ENCODE measurements around the gene ZFHX3. TPM values are rescaled to one million over a fixed set of nuclear protein-coding genes. Genes with fewer than 3 reads are reported as not detected.
A peak's percentile ranks its signal among the peaks of the same experiment; 100 is the strongest.

The ZFHX3 gene
- polyA plus RNA-seq, 1 donor from 2014 or later: 26.4 TPM

GRCh38 chr16:73049091-73049490 is 1.2 kb upstream of the ZFHX3 start:
- Histone ChIP-seq H4K20me1 (ENCODE audit: insufficient read depth) (no peaks in the 10 kb centered on the region), H3K9me2 (ENCODE audit: insufficient read depth, low read length) (no peaks in the 10 kb centered on the region), H3K4me3 (ENCODE audit: low read length) (peak overlapping the region; percentile 75), H3K27me3 (ENCODE audit: insufficient read depth, low read depth, low read length) (no peaks in the 10 kb centered on the region), H3K27ac (ENCODE audit: low read length) (peak overlapping the region; percentile 99), H3K9me3 (ENCODE audit: low read length) (no peaks in the 10 kb centered on the region), H3K79me2 (replicated peaks; ENCODE audit: insufficient read depth, low read length) (peaks cover 97% of the 10 kb centered on the region), H3K36me3 (ENCODE audit: insufficient read depth, low read length) (no peaks in the 10 kb centered on the region), H3K9ac (ENCODE audit: low read length) (peak overlapping the region; percentile 98), H2AFZ (ENCODE audit: low read depth, low read length) (no peak overlapping the region), H3F3A (ENCODE audit: insufficient read depth, low read length, poor library complexity, severe bottlenecking) (peaks cover 15% of the 10 kb centered on the region), H3K4me2 (ENCODE audit: low read length) (peak overlapping the region; percentile 96)
- peak; percentile 9 for TF ChIP-seq REST (IDR thresholded peaks at IDR 0.05; ENCODE audit: borderline replicate concordance)
- peak; percentile 44 for TF ChIP-seq POLR2AphosphoS5 (IDR thresholded peaks at IDR 0.05)
- no peak for TF ChIP-seq MXI1 (conservative IDR thresholded peaks at IDR 0.05; ENCODE audit: poor library complexity, severe bottlenecking)
- no peak for TF ChIP-seq CTCF (IDR thresholded peaks at IDR 0.05; ENCODE audit: poor library complexity, severe bottlenecking)
- TF ChIP-seq EZH2 (IDR thresholded peaks at IDR 0.05; ENCODE audit: borderline replicate concordance, insufficient read depth, low read length, poor library complexity, severe bottlenecking): no peak

GRCh38 chr16:73048292-73049080 is 558 bp upstream of the ZFHX3 start:
- H3K27me3 ChIP-seq (ENCODE audit: insufficient read depth, low read depth, low read length): no peaks in the 10 kb centered on the region
- peak overlapping the region; percentile 75 for H3K4me3 ChIP-seq (ENCODE audit: low read length)
- peaks cover 97% of the 10 kb centered on the region for H3K79me2 ChIP-seq (replicated peaks; ENCODE audit: insufficient read depth, low read length)
- peak overlapping the region; percentile 96 for H3K4me2 ChIP-seq (ENCODE audit: low read length)
- H3K9ac ChIP-seq (ENCODE audit: low read length): peak overlapping the region; percentile 98
- H3F3A ChIP-seq (ENCODE audit: insufficient read depth, low read length, poor library complexity, severe bottlenecking): peaks cover 15% of the 10 kb centered on the region
- peaks cover 5% of the 10 kb centered on the region for H4K20me1 ChIP-seq (ENCODE audit: insufficient read depth)
- H3K9me2 ChIP-seq (ENCODE audit: insufficient read depth, low read length): no peaks in the 10 kb centered on the region
- peak; percentile 17 for TF ChIP-seq CTCF (IDR thresholded peaks at IDR 0.05; ENCODE audit: poor library complexity, severe bottlenecking)
- no peak for TF ChIP-seq MXI1 (conservative IDR thresholded peaks at IDR 0.05; ENCODE audit: poor library complexity, severe bottlenecking)
- TF ChIP-seq SMC3 (conservative IDR thresholded peaks at IDR 0.05; ENCODE audit: poor library complexity): no peak
- TF ChIP-seq TAF1 (IDR thresholded peaks at IDR 0.05; ENCODE audit: low read depth): peak; percentile 73
- no peak for TF ChIP-seq POLR2AphosphoS5 (IDR thresholded peaks at IDR 0.05)
- TF ChIP-seq EZH2 (IDR thresholded peaks at IDR 0.05; ENCODE audit: borderline replicate concordance, insufficient read depth, low read length, poor library complexity, severe bottlenecking): no peak
- no peak for TF ChIP-seq EP300 (conservative IDR thresholded peaks at IDR 0.05; ENCODE audit: poor library complexity, severe bottlenecking)
- peak; percentile 55 for TF ChIP-seq REST (IDR thresholded peaks at IDR 0.05; ENCODE audit: borderline replicate concordance)
- no peak for TF ChIP-seq RAD21 (conservative IDR thresholded peaks at IDR 0.05)
- peak overlapping the region; percentile 99 for H3K27ac ChIP-seq (ENCODE audit: low read length)
- no peaks in the 10 kb centered on the region for H3K36me3 ChIP-seq (ENCODE audit: insufficient read depth, low read length)
- H3K9me3 ChIP-seq (ENCODE audit: low read length): no peaks in the 10 kb centered on the region
- H2AFZ ChIP-seq (ENCODE audit: low read depth, low read length): no peak overlapping the region

All from neural cell (in vitro differentiated cells).